HUES48 (cell line): ENCODE measurements around the gene PISD.

Experiments
- H3K27ac ChIP-seq: one replicate; pipeline ENCODE4 v1.7.0; 2013; ENCODE audit warnings: low read depth, low read length, inconsistent platforms
- H3K27me3 ChIP-seq: 2 replicates; pipeline ENCODE4 v1.6.1; 2013; ENCODE audit warnings: mild to moderate bottlenecking, low read length; ENCODE audit not compliant: control insufficient read depth, insufficient read depth
- H3K36me3 ChIP-seq: 2 replicates; pipeline ENCODE4 v1.6.1; 2013; ENCODE audit warnings: low read length; ENCODE audit not compliant: control insufficient read depth, insufficient read depth
- H3K4me1 ChIP-seq: 2 replicates; pipeline ENCODE4 v1.6.1; 2013; ENCODE audit warnings: mild to moderate bottlenecking, low read length; ENCODE audit not compliant: control insufficient read depth, insufficient read depth
- H3K4me3 ChIP-seq: 2 replicates; pipeline ENCODE4 v1.5.1; 2013; ENCODE audit warnings: mild to moderate bottlenecking, low read depth, low read length
- H3K9ac ChIP-seq: 2 replicates; pipeline ENCODE4 v1.6.1; 2013; ENCODE audit warnings: mild to moderate bottlenecking, low read depth, low read length, moderate library complexity
- H3K9me3 ChIP-seq: 2 replicates; pipeline ENCODE4 v1.6.1; 2013; ENCODE audit warnings: low read length; ENCODE audit not compliant: control insufficient read depth, insufficient read depth

The PISD gene

DNA sequence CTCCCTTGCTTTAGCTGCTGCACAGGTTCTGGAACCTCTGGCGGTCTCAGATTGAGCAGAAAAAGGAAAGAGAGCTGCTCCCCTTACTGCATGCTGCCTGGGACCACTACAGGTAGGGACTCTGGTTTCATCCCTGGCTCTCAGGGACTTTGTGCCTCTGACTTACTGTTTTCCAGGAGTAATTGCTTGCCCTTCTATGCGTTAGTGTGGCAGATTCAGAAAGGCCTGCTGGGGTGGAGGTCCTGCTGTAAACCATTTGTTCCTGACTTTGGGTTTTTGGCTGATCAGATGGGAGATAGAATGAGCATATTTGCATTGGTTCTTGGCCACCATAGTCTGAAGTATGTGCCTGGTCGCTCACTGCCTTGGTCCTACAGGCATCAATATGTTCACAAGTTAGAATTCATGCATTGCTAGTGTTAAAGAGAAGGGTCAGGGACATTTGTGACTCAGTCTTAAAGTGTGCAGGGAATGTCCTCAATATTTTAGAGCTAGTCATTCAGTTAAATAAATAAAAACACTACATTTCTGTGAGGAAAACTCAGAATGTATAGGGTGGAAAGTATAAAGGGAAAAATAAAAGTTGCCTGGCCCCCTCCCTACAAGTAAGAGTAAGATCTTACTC is 78.0 kb downstream of the PISD start:
- peaks cover 31% of the 10 kb centered on the region for H3K36me3 ChIP-seq
- H3K9ac ChIP-seq, result no peak overlapping the region
- H3K27me3 ChIP-seq, result no peaks in the 10 kb centered on the region
- no peak overlapping the region for H3K4me3 ChIP-seq
- no peaks in the 10 kb centered on the region for H3K4me1 ChIP-seq
- H3K9me3 ChIP-seq, result no peaks in the 10 kb centered on the region
- no peak overlapping the region for H3K27ac ChIP-seq

- H3K27ac ChIP-seq, result no peak overlapping the region
- no peaks in the 10 kb centered on the region for H3K9me3 ChIP-seq
- H3K27me3 ChIP-seq, result no peaks in the 10 kb centered on the region
- peaks cover 27% of the 10 kb centered on the region for H3K36me3 ChIP-seq
- H3K4me3 ChIP-seq, result no peak overlapping the region
- no peak overlapping the region for H3K9ac ChIP-seq
- H3K4me1 ChIP-seq, result no peaks in the 10 kb centered on the region
Measured at GRCh38 chr22:31579835-31580242, 82.2 kb downstream of the PISD start.

GRCh38 chr22:31578171-31578570 is 83.8 kb downstream of the PISD start:
- peaks cover 29% of the 10 kb centered on the region for H3K36me3 ChIP-seq
- H3K4me3 ChIP-seq, result no peak overlapping the region

GRCh38 chr22:31577711-31578110 is 84.3 kb downstream of the PISD start:
- H3K27ac ChIP-seq, result no peak overlapping the region
- H3K4me3 ChIP-seq, result no peak overlapping the region
- no peak overlapping the region for H3K9ac ChIP-seq
- H3K36me3 ChIP-seq, result peaks cover 33% of the 10 kb centered on the region
- H3K27me3 ChIP-seq, result no peaks in the 10 kb centered on the region
- H3K4me1 ChIP-seq, result no peaks in the 10 kb centered on the region
- no peaks in the 10 kb centered on the region for H3K9me3 ChIP-seq

More at GRCh38 chr22:31578171-31578570, 83.8 kb downstream of the PISD start:
- Histone ChIP-seq H3K27ac (no peak overlapping the region), H3K9me3 (no peaks in the 10 kb centered on the region), H3K9ac (no peak overlapping the region), H3K27me3 (no peaks in the 10 kb centered on the region), H3K4me1 (no peaks in the 10 kb centered on the region)

DNA sequence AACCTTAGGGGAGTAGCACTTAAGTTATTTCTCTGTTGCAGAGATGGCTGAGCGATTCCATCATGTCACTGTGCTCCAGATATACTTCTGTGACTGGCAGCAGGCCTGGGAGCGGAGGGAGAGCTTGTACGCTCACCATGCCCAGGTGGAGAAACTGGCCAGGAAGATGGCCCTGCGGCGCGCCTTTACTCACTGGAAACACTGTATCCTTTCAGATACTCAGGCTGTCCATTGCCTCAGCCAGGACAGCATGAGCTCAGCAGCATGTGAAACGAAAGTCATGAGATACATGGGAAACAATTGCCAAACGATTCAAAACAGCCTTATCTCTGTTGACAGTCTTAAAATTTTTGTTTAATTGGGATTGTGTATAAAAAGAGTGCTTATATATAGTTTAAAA is 86.8 kb downstream of the PISD start:
- H3K9me3 ChIP-seq, result no peaks in the 10 kb centered on the region
- no peak overlapping the region for H3K27ac ChIP-seq
- peaks cover 36% of the 10 kb centered on the region for H3K36me3 ChIP-seq

DNA sequence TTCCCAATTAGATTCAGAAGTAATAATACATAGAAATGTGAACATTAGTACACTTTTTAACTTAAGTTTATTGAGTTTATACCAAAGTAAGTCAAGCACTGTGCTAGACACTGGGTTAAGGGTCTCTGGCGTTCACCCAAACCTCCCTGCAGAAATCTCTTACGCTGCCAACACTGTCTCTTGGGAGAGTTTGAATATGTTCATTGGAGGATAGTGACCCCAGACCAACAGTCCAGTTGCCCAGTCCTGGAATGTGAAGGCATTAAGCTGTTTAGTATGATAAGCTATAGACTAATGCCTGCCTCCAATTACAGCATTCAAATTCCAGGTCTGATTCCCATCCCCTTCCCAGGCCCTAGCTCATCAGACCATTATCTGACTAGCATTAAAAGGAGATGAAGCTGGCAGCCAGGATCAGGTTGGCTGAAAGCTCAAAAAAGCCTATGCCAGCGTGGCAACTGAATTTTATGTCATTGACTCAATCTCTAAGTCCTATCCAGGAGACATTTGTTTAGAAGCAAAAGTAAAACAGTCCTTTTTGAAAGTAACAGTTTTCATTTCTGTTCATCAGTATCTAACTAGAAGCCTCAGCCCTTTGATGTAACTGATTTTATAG is 87.9 kb downstream of the PISD start:
- Histone ChIP-seq H3K4me1 (no peaks in the 10 kb centered on the region), H3K4me3 (no peak overlapping the region), H3K9me3 (no peaks in the 10 kb centered on the region), H3K27me3 (no peaks in the 10 kb centered on the region), H3K27ac (no peak overlapping the region), H3K9ac (no peak overlapping the region), H3K36me3 (peaks cover 32% of the 10 kb centered on the region)

More for the DNA sequence above, 86.8 kb downstream of the PISD start:
- Histone ChIP-seq H3K4me1 (no peaks in the 10 kb centered on the region), H3K27me3 (no peaks in the 10 kb centered on the region), H3K4me3 (no peak overlapping the region), H3K9ac (no peak overlapping the region)

GRCh38 chr22:31572939-31573338 is 89.1 kb downstream of the PISD start:
- peaks cover 32% of the 10 kb centered on the region for H3K36me3 ChIP-seq
- no peaks in the 10 kb centered on the region for H3K27me3 ChIP-seq
- no peak overlapping the region for H3K27ac ChIP-seq
- no peak overlapping the region for H3K9ac ChIP-seq
- no peaks in the 10 kb centered on the region for H3K4me1 ChIP-seq
- H3K4me3 ChIP-seq, result no peak overlapping the region
- no peaks in the 10 kb centered on the region for H3K9me3 ChIP-seq

DNA sequence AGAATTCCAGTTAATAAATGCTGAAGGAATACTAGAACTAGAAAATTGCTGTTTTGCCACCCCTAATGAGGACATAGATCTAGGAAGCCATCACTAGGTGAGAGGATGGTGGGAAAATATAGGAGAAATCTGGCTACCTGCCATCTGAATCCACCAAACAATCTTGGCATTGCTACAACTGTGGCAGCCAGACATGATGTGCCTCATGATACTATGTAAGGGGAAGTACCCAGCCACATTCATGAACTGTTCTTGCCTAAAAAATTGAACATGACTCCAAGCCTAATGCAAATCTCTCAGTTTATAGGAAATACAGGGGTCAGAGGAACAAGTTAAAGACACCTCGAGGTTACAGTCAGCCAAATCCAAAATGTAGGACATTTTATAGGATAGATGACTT is 92.9 kb downstream of the PISD start:
- Histone ChIP-seq H3K36me3 (peaks cover 14% of the 10 kb centered on the region), H3K4me1 (no peaks in the 10 kb centered on the region), H3K27ac (no peak overlapping the region), H3K27me3 (no peaks in the 10 kb centered on the region), H3K9me3 (no peaks in the 10 kb centered on the region), H3K4me3 (no peak overlapping the region), H3K9ac (no peak overlapping the region)
